Measurements from ENCODE around the gene DNTTIP2. TPM values are rescaled to one million over a fixed set of nuclear protein-coding genes. Genes with fewer than 3 reads are reported as not detected.

The DNTTIP2 gene
- total and polyA plus RNA-seq, 4 donors, result 36.6 to 79.9 (median 46.7) TPM

GRCh38 chr1:93842750-93843500, 36.1 kb downstream of the DNTTIP2 start:
- DNase-seq (no peak), ATAC-seq (ENCODE audit: insufficient read depth, low FRiP score) (no peak)
- no peak overlapping the region for H3K4me3 ChIP-seq
- TF ChIP-seq, protein P1, sequence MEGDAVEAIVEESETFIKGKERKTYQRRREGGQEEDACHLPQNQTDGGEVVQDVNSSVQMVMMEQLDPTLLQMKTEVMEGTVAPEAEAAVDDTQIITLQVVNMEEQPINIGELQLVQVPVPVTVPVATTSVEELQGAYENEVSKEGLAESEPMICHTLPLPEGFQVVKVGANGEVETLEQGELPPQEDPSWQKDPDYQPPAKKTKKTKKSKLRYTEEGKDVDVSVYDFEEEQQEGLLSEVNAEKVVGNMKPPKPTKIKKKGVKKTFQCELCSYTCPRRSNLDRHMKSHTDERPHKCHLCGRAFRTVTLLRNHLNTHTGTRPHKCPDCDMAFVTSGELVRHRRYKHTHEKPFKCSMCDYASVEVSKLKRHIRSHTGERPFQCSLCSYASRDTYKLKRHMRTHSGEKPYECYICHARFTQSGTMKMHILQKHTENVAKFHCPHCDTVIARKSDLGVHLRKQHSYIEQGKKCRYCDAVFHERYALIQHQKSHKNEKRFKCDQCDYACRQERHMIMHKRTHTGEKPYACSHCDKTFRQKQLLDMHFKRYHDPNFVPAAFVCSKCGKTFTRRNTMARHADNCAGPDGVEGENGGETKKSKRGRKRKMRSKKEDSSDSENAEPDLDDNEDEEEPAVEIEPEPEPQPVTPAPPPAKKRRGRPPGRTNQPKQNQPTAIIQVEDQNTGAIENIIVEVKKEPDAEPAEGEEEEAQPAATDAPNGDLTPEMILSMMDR (IDR thresholded peaks at IDR 0.05; ENCODE audit: control extremely low read depth, extremely low read depth), result no peak
- H3K9ac ChIP-seq (ENCODE audit: insufficient read depth in 1 of 2, low read length in 2 of 2), result no peak overlapping the region
- H3K36me3 ChIP-seq (ENCODE audit: control insufficient read depth in 4 of 4, insufficient read depth in 4 of 4, low read length in 4 of 4), result peaks cover 0 to 6% (median 0%) of the 10 kb centered on the region in 4 donors
- H3K27ac ChIP-seq (ENCODE audit: low read depth in 1 of 2, low read length in 1 of 2), result no peak overlapping the region
- 74 to 83% methylated on average over 5 of the region's 5 CpGs for WGBS, 2 donors
- H3K9me3 ChIP-seq (ENCODE audit: control insufficient read depth in 4 of 4, insufficient read depth in 3 of 4, low read length in 3 of 4), result no peaks in the 10 kb centered on the region
- H3K27me3 ChIP-seq (ENCODE audit: control insufficient read depth in 3 of 3, insufficient read depth in 3 of 3, low read length in 2 of 3), result no peaks in the 10 kb centered on the region
- H3K4me1 ChIP-seq (ENCODE audit: control insufficient read depth in 5 of 5, insufficient read depth in 5 of 5, low read length in 5 of 5), result peaks cover 0 to 16% (median 5%) of the 10 kb centered on the region in 5 donors

DNA sequence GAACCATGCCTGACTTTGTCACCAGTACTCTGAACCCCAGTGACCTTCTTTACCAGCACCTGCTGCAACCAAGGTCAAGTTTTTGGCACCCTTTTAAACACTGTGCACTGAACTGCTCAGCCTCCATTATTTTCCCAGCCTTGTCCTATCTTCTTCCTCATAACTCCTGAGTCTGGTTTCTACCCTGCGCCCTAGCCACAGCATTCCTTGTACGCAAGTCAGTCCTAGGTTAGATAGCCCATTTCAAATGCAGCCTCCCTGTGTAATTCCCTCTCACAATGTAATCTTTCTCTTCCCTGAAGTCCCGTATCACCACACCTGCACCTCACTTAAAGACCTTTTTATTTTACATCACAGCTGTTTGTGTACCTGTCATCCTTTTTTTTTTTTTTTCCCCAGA, 37.2 kb downstream of the DNTTIP2 start:
- DNase-seq (no peak), ATAC-seq (ENCODE audit: insufficient read depth, low FRiP score) (no peak)
- WGBS, 2 donors, result 97 to 98% methylated on average over 3 of the region's 3 CpGs

DNA sequence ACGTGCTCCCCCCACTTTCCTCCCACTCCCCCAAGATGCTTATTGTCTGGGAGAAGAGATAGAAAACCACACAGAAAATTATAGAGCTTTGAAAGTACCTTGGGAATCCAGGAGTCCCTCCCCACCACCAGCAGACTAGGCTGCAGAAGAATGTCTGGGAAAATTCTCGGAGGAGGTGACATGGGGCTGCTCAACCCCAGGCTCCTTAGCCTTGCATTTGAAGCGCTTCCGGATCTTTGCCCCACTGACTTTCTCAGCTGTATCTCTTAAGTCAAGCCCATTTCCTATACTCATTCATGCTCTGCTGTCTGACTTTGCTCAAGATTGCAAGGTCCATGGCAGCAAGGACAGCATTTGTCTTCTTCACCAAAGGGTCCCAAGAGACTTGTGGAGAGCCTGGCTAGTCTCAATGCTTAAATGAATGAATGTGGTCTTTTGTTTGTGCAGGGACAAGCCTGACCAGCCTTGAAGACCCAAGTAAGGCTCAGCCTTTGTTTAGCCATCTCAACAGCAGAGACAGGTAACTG, 38.0 kb downstream of the DNTTIP2 start:
- H3K4me3 ChIP-seq, result no peak overlapping the region
- H3K4me1 ChIP-seq (ENCODE audit: control insufficient read depth in 5 of 5, insufficient read depth in 5 of 5, low read length in 5 of 5), result peaks cover 0 to 16% (median 5%) of the 10 kb centered on the region in 5 donors
- no peak for DNase-seq
- 93 to 96% methylated on average over 4 of the region's 4 CpGs for WGBS, 2 donors
- peaks cover 0 to 6% (median 0%) of the 10 kb centered on the region in 4 donors for H3K36me3 ChIP-seq (ENCODE audit: control insufficient read depth in 4 of 4, insufficient read depth in 4 of 4, low read length in 4 of 4)
- H3K27ac ChIP-seq (ENCODE audit: low read depth in 1 of 2, low read length in 1 of 2), result no peak overlapping the region
- TF ChIP-seq, protein P1 (IDR thresholded peaks at IDR 0.05; ENCODE audit: control extremely low read depth, extremely low read depth), result no peak
- ATAC-seq (ENCODE audit: insufficient read depth, low FRiP score), result no peak
- H3K27me3 ChIP-seq (ENCODE audit: control insufficient read depth in 3 of 3, insufficient read depth in 3 of 3, low read length in 2 of 3), result no peaks in the 10 kb centered on the region
- H3K9me3 ChIP-seq (ENCODE audit: control insufficient read depth in 4 of 4, insufficient read depth in 3 of 4, low read length in 3 of 4), result no peaks in the 10 kb centered on the region
- no peak overlapping the region for H3K9ac ChIP-seq (ENCODE audit: insufficient read depth in 1 of 2, low read length in 2 of 2)

More for the DNA sequence above, 37.2 kb downstream of the DNTTIP2 start:
- Histone ChIP-seq H3K36me3 (ENCODE audit: control insufficient read depth in 4 of 4, insufficient read depth in 4 of 4, low read length in 4 of 4) (peaks cover 0 to 6% (median 0%) of the 10 kb centered on the region in 4 donors), H3K9me3 (ENCODE audit: control insufficient read depth in 4 of 4, insufficient read depth in 3 of 4, low read length in 3 of 4) (no peaks in the 10 kb centered on the region), H3K4me1 (ENCODE audit: control insufficient read depth in 5 of 5, insufficient read depth in 5 of 5, low read length in 5 of 5) (peaks cover 0 to 16% (median 5%) of the 10 kb centered on the region in 5 donors), H3K27ac (ENCODE audit: low read depth in 1 of 2, low read length in 1 of 2) (no peak overlapping the region), H3K9ac (ENCODE audit: insufficient read depth in 1 of 2, low read length in 2 of 2) (no peak overlapping the region), H3K27me3 (ENCODE audit: control insufficient read depth in 3 of 3, insufficient read depth in 3 of 3, low read length in 2 of 3) (no peaks in the 10 kb centered on the region), H3K4me3 (no peak overlapping the region)
- TF ChIP-seq, protein P1 (IDR thresholded peaks at IDR 0.05; ENCODE audit: control extremely low read depth, extremely low read depth), result no peak

Measured in lung (tissue), 12 donors.